Measurements from ENCODE around the gene APBB2.
"Not testable (repeated sequence)": the region's sequence is repeated elsewhere in the genome, so short reads cannot be mapped to it uniquely, and the experiment has no call there.

Gene APBB2

GRCh38 chr4:41157009-41157408, 57.3 kb downstream of the APBB2 start:
- no peak for TF ChIP-seq CTCF (IDR thresholded peaks at IDR 0.05; ENCODE audit: extremely low read depth, missing control alignments)
- DNase-seq (ENCODE audit: low spot score), result no peak

GRCh38 chr4:41156574-41156973, 57.8 kb downstream of the APBB2 start:
- DNase-seq (ENCODE audit: low spot score), result no peak
- TF ChIP-seq CTCF (IDR thresholded peaks at IDR 0.05; ENCODE audit: extremely low read depth, missing control alignments), result no peak

GRCh38 chr4:41155194-41155830, 59.0 kb downstream of the APBB2 start:
- DNase-seq (ENCODE audit: low spot score), result no peak
- no peak for TF ChIP-seq CTCF (IDR thresholded peaks at IDR 0.05; ENCODE audit: extremely low read depth, missing control alignments)

- no peak for DNase-seq (ENCODE audit: low spot score)
- TF ChIP-seq CTCF (IDR thresholded peaks at IDR 0.05; ENCODE audit: extremely low read depth, missing control alignments), result no peak
Observed at GRCh38 chr4:41154814-41155177, 59.5 kb downstream of the APBB2 start.

GRCh38 chr4:41154010-41154813, 60.1 kb downstream of the APBB2 start:
- DNase-seq (ENCODE audit: low spot score), result no peak
- TF ChIP-seq CTCF (IDR thresholded peaks at IDR 0.05; ENCODE audit: extremely low read depth, missing control alignments), result no peak

- TF ChIP-seq CTCF (IDR thresholded peaks at IDR 0.05; ENCODE audit: extremely low read depth, missing control alignments), result no peak
- no peak for DNase-seq (ENCODE audit: low spot score)
Observed at GRCh38 chr4:41150401-41150800, 63.9 kb downstream of the APBB2 start.

- DNase-seq (ENCODE audit: low spot score), result not testable (repeated sequence)
Observed at GRCh38 chr4:41149568-41149967, 64.8 kb downstream of the APBB2 start.

GRCh38 chr4:41148931-41149330, 65.4 kb downstream of the APBB2 start:
- TF ChIP-seq CTCF (IDR thresholded peaks at IDR 0.05; ENCODE audit: extremely low read depth, missing control alignments), result no peak
- no peak for DNase-seq (ENCODE audit: low spot score)

Data from GM20000 (cell line).